Liver (tissue), 3 donors: ENCODE measurements around the gene C14orf132.

Source experiments
- ATF3 ChIP-seq: IDR thresholded peaks from 2 replicates; pipeline ENCODE4 v1.6.1; 2016; ENCODE audit warnings: antibody characterized with exemption
- CTCF ChIP-seq: fragments of 150-350 bp; IDR thresholded peaks from 2 replicates; pipeline ENCODE4 v1.5.1; 2017; ENCODE audit warnings: improper control_type of control experiment, low read depth, low read length; ENCODE audit not compliant: missing input control
- EGR1 ChIP-seq, 2 donors: IDR thresholded peaks; 2 replicates each; pipeline ENCODE4 v1.6.1; 2016 to 2018; ENCODE audit warnings: antibody characterized with exemption in 2 of 2, low read depth in 2 of 2
- FOXA1 ChIP-seq: IDR thresholded peaks from 2 replicates; pipeline ENCODE4 v1.6.1; 2016; ENCODE audit warnings: antibody characterized with exemption
- FOXA2 ChIP-seq: IDR thresholded peaks from 2 replicates; pipeline ENCODE4 v1.6.1; 2016; ENCODE audit warnings: antibody characterized with exemption
- JUND ChIP-seq, 2 donors: IDR thresholded peaks; 2 replicates each; pipeline ENCODE4 v1.6.1; 2016; ENCODE audit warnings: antibody characterized with exemption in 2 of 2
- MAX ChIP-seq: IDR thresholded peaks from 2 replicates; pipeline ENCODE4 v1.6.1; 2016; ENCODE audit warnings: antibody characterized with exemption
- NR2F2 ChIP-seq: IDR thresholded peaks from 2 replicates; pipeline ENCODE4 v1.6.1; 2016; ENCODE audit warnings: antibody characterized with exemption
- RAD21 ChIP-seq, 2 donors: IDR thresholded peaks; 2 replicates each; pipeline ENCODE4 v1.6.1; 2016; ENCODE audit warnings: antibody characterized with exemption in 2 of 2, mild to moderate bottlenecking in 2 of 2
- TAF1 ChIP-seq: conservative IDR thresholded peaks from 2 replicates; pipeline ENCODE4 v1.6.1; 2016; ENCODE audit warnings: antibody characterized with exemption, mild to moderate bottlenecking
- TF ChIP-seq, protein P1 (sequence below): IDR thresholded peaks from 2 replicates; pipeline ENCODE4 v1.6.1; 2016; ENCODE audit warnings: antibody characterized with exemption
- TF ChIP-seq, protein P2 (sequence below): IDR thresholded peaks from 2 replicates; pipeline ENCODE4 v1.6.1; 2016; ENCODE audit warnings: antibody characterized with exemption, mild to moderate bottlenecking
- donor health status: healthy.
- donor health status: healthy.

GRCh38 chr14:96105089-96105925 is 66.1 kb downstream of the C14orf132 start:
- no peak for TF ChIP-seq MAX
- no peak for TF ChIP-seq FOXA2
- TF ChIP-seq CTCF = no peak
- no peak for TF ChIP-seq ATF3
- TF ChIP-seq TAF1 = no peak
- TF ChIP-seq, protein P1, sequence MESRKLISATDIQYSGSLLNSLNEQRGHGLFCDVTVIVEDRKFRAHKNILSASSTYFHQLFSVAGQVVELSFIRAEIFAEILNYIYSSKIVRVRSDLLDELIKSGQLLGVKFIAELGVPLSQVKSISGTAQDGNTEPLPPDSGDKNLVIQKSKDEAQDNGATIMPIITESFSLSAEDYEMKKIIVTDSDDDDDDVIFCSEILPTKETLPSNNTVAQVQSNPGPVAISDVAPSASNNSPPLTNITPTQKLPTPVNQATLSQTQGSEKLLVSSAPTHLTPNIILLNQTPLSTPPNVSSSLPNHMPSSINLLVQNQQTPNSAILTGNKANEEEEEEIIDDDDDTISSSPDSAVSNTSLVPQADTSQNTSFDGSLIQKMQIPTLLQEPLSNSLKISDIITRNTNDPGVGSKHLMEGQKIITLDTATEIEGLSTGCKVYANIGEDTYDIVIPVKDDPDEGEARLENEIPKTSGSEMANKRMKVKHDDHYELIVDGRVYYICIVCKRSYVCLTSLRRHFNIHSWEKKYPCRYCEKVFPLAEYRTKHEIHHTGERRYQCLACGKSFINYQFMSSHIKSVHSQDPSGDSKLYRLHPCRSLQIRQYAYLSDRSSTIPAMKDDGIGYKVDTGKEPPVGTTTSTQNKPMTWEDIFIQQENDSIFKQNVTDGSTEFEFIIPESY = no peak
- TF ChIP-seq, protein P2, sequence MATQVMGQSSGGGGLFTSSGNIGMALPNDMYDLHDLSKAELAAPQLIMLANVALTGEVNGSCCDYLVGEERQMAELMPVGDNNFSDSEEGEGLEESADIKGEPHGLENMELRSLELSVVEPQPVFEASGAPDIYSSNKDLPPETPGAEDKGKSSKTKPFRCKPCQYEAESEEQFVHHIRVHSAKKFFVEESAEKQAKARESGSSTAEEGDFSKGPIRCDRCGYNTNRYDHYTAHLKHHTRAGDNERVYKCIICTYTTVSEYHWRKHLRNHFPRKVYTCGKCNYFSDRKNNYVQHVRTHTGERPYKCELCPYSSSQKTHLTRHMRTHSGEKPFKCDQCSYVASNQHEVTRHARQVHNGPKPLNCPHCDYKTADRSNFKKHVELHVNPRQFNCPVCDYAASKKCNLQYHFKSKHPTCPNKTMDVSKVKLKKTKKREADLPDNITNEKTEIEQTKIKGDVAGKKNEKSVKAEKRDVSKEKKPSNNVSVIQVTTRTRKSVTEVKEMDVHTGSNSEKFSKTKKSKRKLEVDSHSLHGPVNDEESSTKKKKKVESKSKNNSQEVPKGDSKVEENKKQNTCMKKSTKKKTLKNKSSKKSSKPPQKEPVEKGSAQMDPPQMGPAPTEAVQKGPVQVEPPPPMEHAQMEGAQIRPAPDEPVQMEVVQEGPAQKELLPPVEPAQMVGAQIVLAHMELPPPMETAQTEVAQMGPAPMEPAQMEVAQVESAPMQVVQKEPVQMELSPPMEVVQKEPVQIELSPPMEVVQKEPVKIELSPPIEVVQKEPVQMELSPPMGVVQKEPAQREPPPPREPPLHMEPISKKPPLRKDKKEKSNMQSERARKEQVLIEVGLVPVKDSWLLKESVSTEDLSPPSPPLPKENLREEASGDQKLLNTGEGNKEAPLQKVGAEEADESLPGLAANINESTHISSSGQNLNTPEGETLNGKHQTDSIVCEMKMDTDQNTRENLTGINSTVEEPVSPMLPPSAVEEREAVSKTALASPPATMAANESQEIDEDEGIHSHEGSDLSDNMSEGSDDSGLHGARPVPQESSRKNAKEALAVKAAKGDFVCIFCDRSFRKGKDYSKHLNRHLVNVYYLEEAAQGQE = no peak
- no peak for TF ChIP-seq JUND (IDR thresholded peaks at IDR 0.05)
- no peak for TF ChIP-seq FOXA1
- no peak for TF ChIP-seq RAD21 (IDR thresholded peaks at IDR 0.05)
- TF ChIP-seq NR2F2 = no peak
- no peak for TF ChIP-seq EGR1 (IDR thresholded peaks at IDR 0.05; ENCODE audit: low read depth in 2 of 2)
